Measurements from ENCODE around the gene EVA1C. TPM values are rescaled to one million over a fixed set of nuclear protein-coding genes. Genes with fewer than 3 reads are reported as not detected.

The EVA1C gene, protein sequence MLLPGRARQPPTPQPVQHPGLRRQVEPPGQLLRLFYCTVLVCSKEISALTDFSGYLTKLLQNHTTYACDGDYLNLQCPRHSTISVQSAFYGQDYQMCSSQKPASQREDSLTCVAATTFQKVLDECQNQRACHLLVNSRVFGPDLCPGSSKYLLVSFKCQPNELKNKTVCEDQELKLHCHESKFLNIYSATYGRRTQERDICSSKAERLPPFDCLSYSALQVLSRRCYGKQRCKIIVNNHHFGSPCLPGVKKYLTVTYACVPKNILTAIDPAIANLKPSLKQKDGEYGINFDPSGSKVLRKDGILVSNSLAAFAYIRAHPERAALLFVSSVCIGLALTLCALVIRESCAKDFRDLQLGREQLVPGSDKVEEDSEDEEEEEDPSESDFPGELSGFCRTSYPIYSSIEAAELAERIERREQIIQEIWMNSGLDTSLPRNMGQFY
- 0.43 and 2.7 TPM in 2 replicates for total RNA-seq

DNA sequence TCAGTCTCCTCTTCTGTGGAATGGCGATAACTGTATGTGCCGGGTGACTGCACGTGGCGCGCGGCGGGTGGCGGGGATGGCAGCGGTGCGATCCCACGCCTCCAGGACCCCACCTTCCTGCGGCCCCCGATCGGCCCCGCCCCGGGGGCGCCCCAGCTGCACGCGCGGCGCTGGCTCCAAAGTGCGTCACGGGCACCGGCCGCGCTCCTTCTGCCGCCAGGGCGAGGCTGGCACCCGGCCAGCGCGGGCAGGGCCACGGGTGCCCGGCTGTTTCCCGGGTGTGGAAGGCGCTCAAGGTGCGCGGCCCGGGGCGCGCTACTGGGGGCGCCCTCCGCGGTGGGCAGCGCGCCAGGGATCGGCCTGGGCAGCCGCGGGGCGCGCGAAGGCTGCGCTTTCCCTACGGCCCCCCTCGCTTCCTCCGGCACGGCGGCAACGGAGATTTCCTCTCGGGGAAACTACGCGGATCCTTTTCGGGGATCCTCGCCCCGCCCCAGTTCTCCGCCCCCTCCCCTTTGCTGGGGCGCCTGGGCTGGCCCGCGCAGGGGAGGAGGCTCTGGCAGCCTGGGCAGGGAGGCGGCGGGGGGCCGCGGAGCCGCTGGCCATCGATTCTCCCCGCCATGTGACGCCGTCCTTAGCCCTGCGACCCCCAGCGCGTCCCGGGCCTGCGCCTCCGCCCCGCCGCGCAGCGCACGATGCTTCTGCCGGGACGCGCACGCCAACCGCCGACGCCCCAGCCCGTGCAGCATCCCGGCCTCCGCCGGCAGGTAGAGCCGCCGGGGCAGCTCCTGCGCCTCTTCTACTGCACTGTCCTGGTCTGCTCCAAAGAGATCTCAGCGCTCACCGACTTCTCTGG lies at the start of gene EVA1C:
Gene EVA1C (plus strand): TSS at position 545 of the 853 bp plus-strand sequence. CDS start 148 bp downstream, at position 693.

DNA sequence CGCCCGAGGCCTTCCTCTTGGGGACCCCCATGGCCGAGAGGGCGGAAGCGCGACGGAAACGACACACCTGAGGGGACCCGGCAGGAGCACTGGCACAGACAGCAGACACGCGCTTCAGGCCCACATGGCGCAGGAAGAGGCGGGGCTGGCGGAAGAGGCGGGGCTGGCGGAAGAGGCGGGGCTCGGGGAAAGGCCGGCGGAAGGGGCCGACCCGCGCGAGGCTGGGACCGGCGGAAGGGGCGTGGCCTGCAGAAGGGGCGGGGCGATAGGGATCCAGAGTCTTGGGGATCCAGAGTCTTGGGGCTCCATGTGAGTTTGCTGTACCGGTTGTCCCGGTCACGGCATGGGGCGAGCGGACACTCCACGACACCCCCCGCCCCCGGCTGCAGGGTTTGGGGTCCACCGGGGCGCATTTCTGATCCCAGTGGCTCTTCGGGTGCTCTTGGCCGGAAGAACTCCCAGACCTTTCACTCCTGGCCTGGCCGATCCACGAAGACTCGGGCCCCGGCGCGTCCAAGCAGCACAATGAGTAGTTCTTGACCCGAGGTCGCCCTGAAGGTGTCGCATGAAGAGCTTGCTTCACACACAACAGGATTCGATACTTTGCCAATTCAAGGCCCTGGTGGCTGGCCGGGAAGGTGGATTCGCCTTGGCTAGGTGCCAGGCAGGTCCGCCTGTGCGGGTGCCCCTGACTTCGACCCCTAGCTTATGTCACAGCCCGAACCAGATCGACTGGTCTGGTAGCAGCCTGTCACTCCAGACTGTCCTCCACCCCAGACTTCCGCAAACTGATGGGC lies 19.4 kb upstream of the EVA1C start, which contains the start of gene URB1:
Gene URB1 (minus strand): TSS at position 133 of the 797 bp plus-strand sequence. CDS start 102 bp downstream, at position 31.

Small RNAs within 50 kb of the gene (small RNA-seq; reads per million reads assigned to genes)
- gene RF00438 (not detected), gene RNA5SP490 (0.40 reads per million, percentile 18 among the genes with 10 or more reads in this experiment), gene SNORA80A (396 reads per million, percentile 99 among the genes with 10 or more reads in this experiment)

Other genes with a start within 250 kb of the EVA1C start
- 3.6 and 5.5 TPM in 2 replicates for gene MIS18A, start 133.7 kb upstream of the EVA1C start, total RNA-seq
- not detected in 2 replicates for gene MRAP, start 113.9 kb upstream of the EVA1C start, total RNA-seq
- 11.8 and 17.5 TPM in 2 replicates for gene URB1, start 19.7 kb upstream of the EVA1C start, total RNA-seq
- gene TCP10L, start 172.8 kb downstream of the EVA1C start, total RNA-seq = 0.39 TPM in 1 of 2 replicates, not detected in the other
- 13.7 and 16.2 TPM in 2 replicates for gene CFAP298, start 199.7 kb downstream of the EVA1C start, total RNA-seq